CD14-positive monocyte (primary cell): ENCODE results near the gene FAM180B. TPM values are rescaled to one million over a fixed set of nuclear protein-coding genes. Genes with fewer than 3 reads are reported as not detected.

Experiments used
- DNase-seq, 3 donors: peaks; one replicate each; pipeline ENCODE4 v3.0.0-alpha.2; 2011 to 2022
- H2AFZ ChIP-seq: 2 replicates; pipeline ENCODE4 v1.6.0; 2012; ENCODE audit warnings: mild to moderate bottlenecking, low read depth, low read length, inconsistent platforms; ENCODE audit not compliant: insufficient read depth, poor library complexity, severe bottlenecking
- H3K27ac ChIP-seq, 2 donors: 1 replicate in 1 of 2; 2 replicates in 1 of 2; pipeline ENCODE4 v1.5.1; 2012 to 2013; ENCODE audit warnings: low read length in 2 of 2, control low read depth in 1 of 2, inconsistent platforms in 1 of 2, low read depth in 1 of 2, mild to moderate bottlenecking in 1 of 2
- H3K27me3 ChIP-seq, 2 donors: one replicate each; pipeline versions ENCODE4 v1.6.0 to v1.6.1; 2011 to 2013; ENCODE audit warnings: low read length in 2 of 2; ENCODE audit not compliant: control insufficient read depth in 2 of 2, insufficient read depth in 2 of 2
- H3K36me3 ChIP-seq, 2 donors: replicated peaks in 1 of 2; 1 replicate in 1 of 2; 2 replicates in 1 of 2; pipeline versions ENCODE4 v1.5.1 to v1.6.1; 2012 to 2013; ENCODE audit warnings: low read length in 2 of 2, control low read depth in 1 of 2, inconsistent platforms in 1 of 2, mild to moderate bottlenecking in 1 of 2; ENCODE audit not compliant: insufficient read depth in 2 of 2, control insufficient read depth in 1 of 2
- H3K4me1 ChIP-seq, 2 donors: 1 replicate in 1 of 2; 2 replicates in 1 of 2; pipeline versions ENCODE4 v1.5.1 to v1.6.1; 2012 to 2013; ENCODE audit warnings: low read length in 2 of 2, control low read depth in 1 of 2, inconsistent platforms in 1 of 2, mild to moderate bottlenecking in 1 of 2, moderate library complexity in 1 of 2; ENCODE audit not compliant: insufficient read depth in 2 of 2, control insufficient read depth in 1 of 2
- H3K4me2 ChIP-seq: replicated peaks from 2 replicates; pipeline ENCODE3; 2012; ENCODE audit warnings: low read length, moderate library complexity, mild to moderate bottlenecking; ENCODE audit not compliant: poor library complexity, severe bottlenecking; ENCODE audit errors: extremely low read depth
- H3K4me3 ChIP-seq, 3 experiments: fragments of 200-600 bp in 1 of 3; sonication (generic) in 1 of 3; replicated peaks in 1 of 3; 1 replicate in 2 of 3; 2 replicates in 1 of 3; pipeline ENCODE4 v1.5.1; 2011 to 2013; ENCODE audit warnings: low read length in 3 of 3, mild to moderate bottlenecking in 3 of 3, control low read depth in 2 of 3, low read depth in 2 of 3, inconsistent platforms in 1 of 3, moderate library complexity in 1 of 3
- H3K79me2 ChIP-seq: 2 replicates; pipeline ENCODE4 v1.6.0; 2012; ENCODE audit warnings: mild to moderate bottlenecking, control low read depth, inconsistent platforms, low read length, moderate library complexity; ENCODE audit not compliant: insufficient read depth
- H3K9ac ChIP-seq: 2 replicates; pipeline ENCODE4 v1.6.0; 2017; ENCODE audit warnings: low read length, mild to moderate bottlenecking; ENCODE audit not compliant: insufficient read depth, poor library complexity, severe bottlenecking
- H3K9me3 ChIP-seq, 2 donors: replicated peaks in 1 of 2; 1 replicate in 1 of 2; 2 replicates in 1 of 2; pipeline versions ENCODE4 v1.5.1 to v1.6.1; 2012 to 2013; ENCODE audit warnings: low read length in 2 of 2, control low read depth in 1 of 2; ENCODE audit not compliant: control insufficient read depth in 1 of 2, insufficient read depth in 1 of 2
- H4K20me1 ChIP-seq: 2 replicates; pipeline ENCODE4 v1.6.0; 2012; ENCODE audit warnings: mild to moderate bottlenecking, low read length, control low read depth, moderate library complexity; ENCODE audit not compliant: insufficient read depth
- H3K27ac Mint-ChIP-seq, 7 donors: one replicate each; pipeline ENCODE4 v1.8.0; 2020; ENCODE audit warnings: mild to moderate bottlenecking in 7 of 7, mixed read lengths in 7 of 7, moderate library complexity in 6 of 7, inconsistent platforms in 2 of 7
- H3K27me3 Mint-ChIP-seq, 3 donors: one replicate each; pipeline ENCODE4 v1.8.0; 2021 to 2022; ENCODE audit warnings: low read depth in 3 of 3, mild to moderate bottlenecking in 3 of 3, mixed read lengths in 3 of 3, moderate library complexity in 3 of 3, inconsistent platforms in 1 of 3
- H3K36me3 Mint-ChIP-seq, 2 donors: one replicate each; pipeline ENCODE4 v1.8.0; 2020; ENCODE audit warnings: mixed read lengths in 2 of 2, inconsistent platforms in 1 of 2, mild to moderate bottlenecking in 1 of 2
- H3K4me1 Mint-ChIP-seq: one replicate; pipeline ENCODE4 v1.8.0; 2020; ENCODE audit warnings: mild to moderate bottlenecking, mixed read lengths
- H3K4me3 Mint-ChIP-seq, 2 donors: one replicate each; pipeline ENCODE4 v1.8.0; 2020; ENCODE audit warnings: mild to moderate bottlenecking in 2 of 2, mixed read lengths in 2 of 2, moderate library complexity in 1 of 2
- H3K9me3 Mint-ChIP-seq, 7 donors: one replicate each; pipeline ENCODE4 v1.8.0; 2020 to 2022; ENCODE audit warnings: mixed read lengths in 7 of 7, mild to moderate bottlenecking in 6 of 7, moderate library complexity in 6 of 7, inconsistent platforms in 2 of 7
- WGBS: methylation state at CpG from one replicate; pipeline ENCODE4 v1.1.5; 2013; ENCODE audit warnings: missing lambda C conversion rate; ENCODE audit not compliant: insufficient coverage; 5-methylcytosine and 5-hydroxymethylcytosine counted together
- intact Hi-C, 2 donors: fragments of 100-400 bp; cut with micrococcal nuclease; formaldehyde crosslinking; loops; one replicate each; pipeline versions ENCODE4 v1.15.0 to v1.15.1; 2023
- polyA plus RNA-seq, 3 donors: library from polyadenylated mRNA; depleted of rRNA in 1 of 3; unstranded in 2 of 3; stranded (reverse) in 1 of 3; fragments of 300-500 nt in 2 of 3; fragments of >200 nt in 1 of 3; fragmentation: Illumina TruSeq in 2 of 3; gene quantifications; 1 replicate in 2 of 3; 2 replicates in 1 of 3; pipeline ENCODE4 v1.2.3, GENCODE V29; 2012 to 2021
- TF ChIP-seq, protein P1 (sequence below): fragments of 200-600 bp; IDR thresholded peaks from one replicate; pipeline ENCODE4 v1.8.0; 2022; ENCODE audit warnings: antibody characterized with exemption, mild to moderate bottlenecking

The FAM180B gene
- polyA plus RNA-seq, 3 donors: 0.13 TPM; not detected in 2

DNA sequence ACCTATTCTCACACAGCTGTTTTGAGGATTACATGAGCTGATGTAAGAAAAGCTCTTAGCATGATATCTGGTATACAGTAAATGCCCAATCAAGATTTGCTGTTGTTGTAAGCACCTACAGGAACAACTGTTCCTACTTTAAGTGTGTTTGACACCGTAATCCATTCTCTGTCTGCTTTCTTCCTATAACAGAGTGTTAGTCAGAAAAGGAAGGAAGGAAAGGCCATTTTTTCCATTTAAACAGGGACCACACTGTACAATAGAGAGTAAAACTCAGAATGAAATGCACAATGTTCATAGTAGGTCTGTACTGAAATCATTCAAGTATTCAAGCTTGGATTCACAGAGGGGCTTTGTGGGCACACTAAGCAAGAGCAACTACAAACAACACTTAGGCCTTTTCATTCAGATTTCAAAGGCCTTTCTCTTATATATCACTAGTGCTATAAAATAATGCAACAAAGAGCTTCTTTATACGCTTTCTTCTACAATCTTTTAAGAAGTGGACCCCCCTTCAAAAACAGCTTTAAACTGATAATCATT lies 34.4 kb downstream of the FAM180B start:
- Mint-ChIP-seq H3K4me1 (no peaks in the 10 kb centered on the region), H3K9me3 (no peaks in the 10 kb centered on the region), H3K36me3 (peaks cover 56 to 89% of the 10 kb centered on the region in 2 donors), H3K4me3 (no peak overlapping the region), H3K27me3 (no peaks in the 10 kb centered on the region), H3K27ac (no peak overlapping the region)
- intact Hi-C loops: loop anchor here in 1 of 2 donors (10.0 kb wide), 1 partner anchor 114 kb away; no protein-coding TSS in a partner anchor
- Histone ChIP-seq H2AFZ (no peak overlapping the region), H3K36me3 (peaks cover 69 to 94% of the 10 kb centered on the region in 2 donors), H3K9ac (no peak overlapping the region), H3K27me3 (no peaks in the 10 kb centered on the region), H3K9me3 (no peaks in the 10 kb centered on the region), H3K4me3 (no peak overlapping the region), H4K20me1 (no peaks in the 10 kb centered on the region), H3K79me2 (no peaks in the 10 kb centered on the region), H3K4me2 (no peak overlapping the region), H3K4me1 (no peaks in the 10 kb centered on the region), H3K27ac (no peak overlapping the region)
- DNase-seq: no peak
- no CpG with 5 or more reads among the region's 2 CpGs for WGBS
- TF ChIP-seq, protein P1, sequence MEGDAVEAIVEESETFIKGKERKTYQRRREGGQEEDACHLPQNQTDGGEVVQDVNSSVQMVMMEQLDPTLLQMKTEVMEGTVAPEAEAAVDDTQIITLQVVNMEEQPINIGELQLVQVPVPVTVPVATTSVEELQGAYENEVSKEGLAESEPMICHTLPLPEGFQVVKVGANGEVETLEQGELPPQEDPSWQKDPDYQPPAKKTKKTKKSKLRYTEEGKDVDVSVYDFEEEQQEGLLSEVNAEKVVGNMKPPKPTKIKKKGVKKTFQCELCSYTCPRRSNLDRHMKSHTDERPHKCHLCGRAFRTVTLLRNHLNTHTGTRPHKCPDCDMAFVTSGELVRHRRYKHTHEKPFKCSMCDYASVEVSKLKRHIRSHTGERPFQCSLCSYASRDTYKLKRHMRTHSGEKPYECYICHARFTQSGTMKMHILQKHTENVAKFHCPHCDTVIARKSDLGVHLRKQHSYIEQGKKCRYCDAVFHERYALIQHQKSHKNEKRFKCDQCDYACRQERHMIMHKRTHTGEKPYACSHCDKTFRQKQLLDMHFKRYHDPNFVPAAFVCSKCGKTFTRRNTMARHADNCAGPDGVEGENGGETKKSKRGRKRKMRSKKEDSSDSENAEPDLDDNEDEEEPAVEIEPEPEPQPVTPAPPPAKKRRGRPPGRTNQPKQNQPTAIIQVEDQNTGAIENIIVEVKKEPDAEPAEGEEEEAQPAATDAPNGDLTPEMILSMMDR: no peak

GRCh38 chr11:47626234-47626633 lies 39.8 kb downstream of the FAM180B start:
- 95% methylated on average over 4 of the region's 8 CpGs for WGBS
- H3K4me3 Mint-ChIP-seq: no peak overlapping the region
- peaks cover 91 to 95% of the 10 kb centered on the region in 2 donors for H3K36me3 ChIP-seq

More at GRCh38 chr11:47626234-47626633, 39.8 kb downstream of the FAM180B start:
- no peak for DNase-seq
- Histone ChIP-seq H3K4me1 (no peaks in the 10 kb centered on the region), H3K27ac (no peak overlapping the region), H2AFZ (no peak overlapping the region), H3K79me2 (no peaks in the 10 kb centered on the region), H3K4me2 (no peak overlapping the region), H3K9ac (no peak overlapping the region), H3K9me3 (no peaks in the 10 kb centered on the region), H3K4me3 (no peak overlapping the region), H3K27me3 (no peaks in the 10 kb centered on the region), H4K20me1 (no peaks in the 10 kb centered on the region)
- Mint-ChIP-seq H3K36me3 (peaks cover 73 to 96% of the 10 kb centered on the region in 2 donors), H3K27ac (no peak overlapping the region), H3K27me3 (peaks cover 0 to 3% (median 0%) of the 10 kb centered on the region in 3 donors), H3K9me3 (no peaks in the 10 kb centered on the region), H3K4me1 (no peaks in the 10 kb centered on the region)
- intact Hi-C loops: loop anchor here in 1 of 2 donors (10.0 kb wide), 1 partner anchor 109 kb away; no protein-coding TSS in a partner anchor
- TF ChIP-seq, protein P1: no peak
